Measurements from ENCODE around the gene BAZ2B.

Gene BAZ2B

DNA sequence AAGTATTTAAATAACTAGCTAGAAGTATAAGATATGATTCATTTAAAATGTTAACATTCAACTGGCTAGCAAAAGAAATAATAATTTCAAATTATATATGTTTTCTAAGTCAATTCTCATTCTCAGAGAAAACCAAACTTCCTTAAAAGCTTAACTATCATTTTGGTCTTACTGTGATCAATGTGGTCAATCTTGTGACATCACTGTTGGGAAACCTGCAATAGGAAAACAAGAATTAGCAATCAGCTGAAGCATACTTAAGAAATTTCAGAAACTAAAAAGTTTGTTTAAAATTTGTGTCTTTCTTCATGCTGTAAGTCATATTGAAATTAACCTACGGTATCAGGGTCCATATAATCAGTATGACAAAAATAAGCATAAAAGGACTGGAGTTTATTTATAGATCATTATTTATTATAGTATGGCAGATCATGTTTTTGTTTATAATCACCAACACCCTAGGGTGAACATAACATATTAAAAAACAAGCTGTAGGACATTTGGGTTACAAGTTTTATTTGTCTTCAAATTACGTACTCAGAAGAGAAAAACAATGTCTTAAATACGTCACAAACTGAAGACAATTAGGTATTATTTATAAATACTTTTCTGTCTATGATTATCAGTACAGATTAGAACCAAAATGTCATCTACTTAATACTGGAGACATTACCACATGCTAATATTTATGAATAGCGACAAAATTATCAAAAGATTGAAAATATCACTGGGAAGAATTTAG, 60.5 kb downstream of the BAZ2B start:
- Histone ChIP-seq H3K4me1 (ENCODE audit: insufficient read depth, low read length, poor library complexity, severe bottlenecking) (no peaks in the 10 kb centered on the region), H3K4me2 (ENCODE audit: low read depth, low read length, poor library complexity, severe bottlenecking) (no peak overlapping the region), H2AFZ (ENCODE audit: low read length) (no peak overlapping the region), H3K79me2 (ENCODE audit: insufficient read depth, low read length) (no peaks in the 10 kb centered on the region), H3K9me3 (ENCODE audit: insufficient read depth, low read depth, low read length) (no peaks in the 10 kb centered on the region), H3K36me3 (ENCODE audit: insufficient read depth, low read length) (no peaks in the 10 kb centered on the region), H3K27me3 (ENCODE audit: insufficient read depth, low read length, poor library complexity, severe bottlenecking) (no peaks in the 10 kb centered on the region), H3K9me2 (replicated peaks; ENCODE audit: low read depth, low read length) (no peaks in the 10 kb centered on the region), H3K9ac (ENCODE audit: low read depth, low read length, poor library complexity, severe bottlenecking) (no peak overlapping the region), H4K20me1 (ENCODE audit: insufficient read depth, low read length, poor library complexity, severe bottlenecking) (no peaks in the 10 kb centered on the region), H3K4me3 (ENCODE audit: low read length, poor library complexity, severe bottlenecking) (no peak overlapping the region), H3F3A (ENCODE audit: low read depth) (no peaks in the 10 kb centered on the region)
- no peak for TF ChIP-seq EZH2phosphoT487 (IDR thresholded peaks at IDR 0.05; ENCODE audit: borderline replicate concordance)
- TF ChIP-seq, protein P1, sequence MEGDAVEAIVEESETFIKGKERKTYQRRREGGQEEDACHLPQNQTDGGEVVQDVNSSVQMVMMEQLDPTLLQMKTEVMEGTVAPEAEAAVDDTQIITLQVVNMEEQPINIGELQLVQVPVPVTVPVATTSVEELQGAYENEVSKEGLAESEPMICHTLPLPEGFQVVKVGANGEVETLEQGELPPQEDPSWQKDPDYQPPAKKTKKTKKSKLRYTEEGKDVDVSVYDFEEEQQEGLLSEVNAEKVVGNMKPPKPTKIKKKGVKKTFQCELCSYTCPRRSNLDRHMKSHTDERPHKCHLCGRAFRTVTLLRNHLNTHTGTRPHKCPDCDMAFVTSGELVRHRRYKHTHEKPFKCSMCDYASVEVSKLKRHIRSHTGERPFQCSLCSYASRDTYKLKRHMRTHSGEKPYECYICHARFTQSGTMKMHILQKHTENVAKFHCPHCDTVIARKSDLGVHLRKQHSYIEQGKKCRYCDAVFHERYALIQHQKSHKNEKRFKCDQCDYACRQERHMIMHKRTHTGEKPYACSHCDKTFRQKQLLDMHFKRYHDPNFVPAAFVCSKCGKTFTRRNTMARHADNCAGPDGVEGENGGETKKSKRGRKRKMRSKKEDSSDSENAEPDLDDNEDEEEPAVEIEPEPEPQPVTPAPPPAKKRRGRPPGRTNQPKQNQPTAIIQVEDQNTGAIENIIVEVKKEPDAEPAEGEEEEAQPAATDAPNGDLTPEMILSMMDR (conservative IDR thresholded peaks at IDR 0.05; ENCODE audit: low read length): no peak

DNA sequence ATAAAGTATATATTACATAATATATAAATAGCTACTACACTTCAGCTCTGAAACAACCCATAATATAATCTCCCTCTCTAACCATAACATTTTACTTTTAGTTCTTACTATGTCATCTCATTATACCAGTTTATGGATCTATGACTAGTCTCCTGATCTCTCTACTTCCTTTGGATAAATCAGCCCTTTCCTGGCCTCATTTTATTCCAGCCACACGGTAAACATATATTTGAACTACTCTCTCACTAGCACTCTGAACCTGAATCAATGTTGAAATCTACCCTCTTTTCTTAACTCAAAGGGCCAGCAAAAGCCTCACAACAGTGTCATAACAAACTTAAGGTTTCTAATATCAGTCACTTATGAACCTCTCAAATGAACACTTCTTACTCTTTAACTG, 62.6 kb downstream of the BAZ2B start:
- no peak overlapping the region for H2AFZ ChIP-seq (ENCODE audit: low read length)
- no peaks in the 10 kb centered on the region for H3K36me3 ChIP-seq (ENCODE audit: insufficient read depth, low read length)
- no peaks in the 10 kb centered on the region for H3K9me3 ChIP-seq (ENCODE audit: insufficient read depth, low read depth, low read length)
- no peaks in the 10 kb centered on the region for H3K27me3 ChIP-seq (ENCODE audit: insufficient read depth, low read length, poor library complexity, severe bottlenecking)
- H3K79me2 ChIP-seq (ENCODE audit: insufficient read depth, low read length): no peaks in the 10 kb centered on the region
- H3K4me2 ChIP-seq (ENCODE audit: low read depth, low read length, poor library complexity, severe bottlenecking): no peak overlapping the region
- no peak overlapping the region for H3K4me3 ChIP-seq (ENCODE audit: low read length, poor library complexity, severe bottlenecking)
- H4K20me1 ChIP-seq (ENCODE audit: insufficient read depth, low read length, poor library complexity, severe bottlenecking): no peaks in the 10 kb centered on the region
- no peak for TF ChIP-seq EZH2phosphoT487 (IDR thresholded peaks at IDR 0.05; ENCODE audit: borderline replicate concordance)
- TF ChIP-seq, protein P1 (conservative IDR thresholded peaks at IDR 0.05; ENCODE audit: low read length): no peak
- no peak overlapping the region for H3K9ac ChIP-seq (ENCODE audit: low read depth, low read length, poor library complexity, severe bottlenecking)
- H3K4me1 ChIP-seq (ENCODE audit: insufficient read depth, low read length, poor library complexity, severe bottlenecking): no peaks in the 10 kb centered on the region
- no peaks in the 10 kb centered on the region for H3F3A ChIP-seq (ENCODE audit: low read depth)
- no peaks in the 10 kb centered on the region for H3K9me2 ChIP-seq (replicated peaks; ENCODE audit: low read depth, low read length)

DNA sequence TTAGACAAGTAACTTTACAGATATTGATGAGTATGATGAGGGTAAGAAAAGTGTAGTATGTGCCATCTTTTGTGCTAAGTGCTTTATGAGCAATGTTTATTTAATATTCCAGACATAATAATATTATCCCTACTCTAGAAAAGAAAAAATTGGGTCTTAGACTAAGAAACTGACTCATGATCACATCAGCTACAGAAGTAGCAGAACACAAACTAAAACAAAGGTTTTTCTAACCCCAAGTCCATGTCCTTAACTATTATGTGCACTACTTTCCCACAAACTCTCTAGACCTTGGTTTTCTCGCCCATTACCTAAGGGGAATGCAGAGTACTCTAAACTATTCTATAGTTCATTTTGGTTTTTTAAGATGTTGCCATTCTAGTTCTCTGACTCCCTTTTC, 64.5 kb downstream of the BAZ2B start:
- Histone ChIP-seq H3K9me2 (replicated peaks; ENCODE audit: low read depth, low read length) (no peaks in the 10 kb centered on the region), H3F3A (ENCODE audit: low read depth) (no peaks in the 10 kb centered on the region), H4K20me1 (ENCODE audit: insufficient read depth, low read length, poor library complexity, severe bottlenecking) (no peaks in the 10 kb centered on the region), H3K9me3 (ENCODE audit: insufficient read depth, low read depth, low read length) (no peaks in the 10 kb centered on the region), H3K36me3 (ENCODE audit: insufficient read depth, low read length) (no peaks in the 10 kb centered on the region), H2AFZ (ENCODE audit: low read length) (no peak overlapping the region), H3K4me1 (ENCODE audit: insufficient read depth, low read length, poor library complexity, severe bottlenecking) (peaks cover 4% of the 10 kb centered on the region), H3K9ac (ENCODE audit: low read depth, low read length, poor library complexity, severe bottlenecking) (no peak overlapping the region), H3K79me2 (ENCODE audit: insufficient read depth, low read length) (no peaks in the 10 kb centered on the region), H3K27me3 (ENCODE audit: insufficient read depth, low read length, poor library complexity, severe bottlenecking) (no peaks in the 10 kb centered on the region), H3K4me3 (ENCODE audit: low read length, poor library complexity, severe bottlenecking) (no peak overlapping the region), H3K4me2 (ENCODE audit: low read depth, low read length, poor library complexity, severe bottlenecking) (no peak overlapping the region)
- TF ChIP-seq, protein P1 (conservative IDR thresholded peaks at IDR 0.05; ENCODE audit: low read length): no peak
- no peak for TF ChIP-seq EZH2phosphoT487 (IDR thresholded peaks at IDR 0.05; ENCODE audit: borderline replicate concordance)

Data from Loucy (cell line).